Measurements from ENCODE around the gene SERPING1. TPM values are rescaled to one million over a fixed set of nuclear protein-coding genes. Genes with fewer than 3 reads are reported as not detected.

Gene SERPING1
- total RNA-seq, 1 donor from 2014 or later, result 62.5 TPM

- Histone ChIP-seq H3K9me3 (ENCODE audit: insufficient read depth, low read depth, low read length) (no peaks in the 10 kb centered on the region), H3K9ac (ENCODE audit: low read length) (no peak overlapping the region), H4K20me1 (ENCODE audit: insufficient read depth, low read length) (no peaks in the 10 kb centered on the region), H2AFZ (ENCODE audit: low read depth, low read length) (no peak overlapping the region), H3K36me3 (ENCODE audit: insufficient read depth, low read length) (no peaks in the 10 kb centered on the region), H3K27me3 (ENCODE audit: insufficient read depth, low read length) (peaks cover 7% of the 10 kb centered on the region), H3K79me2 (ENCODE audit: insufficient read depth, low read length) (no peaks in the 10 kb centered on the region), H3K4me1 (ENCODE audit: insufficient read depth, low read length) (no peaks in the 10 kb centered on the region), H3K4me3 (ENCODE audit: insufficient read depth, low read depth, low read length) (no peak overlapping the region), H3K27ac (ENCODE audit: low read depth, low read length) (no peak overlapping the region), H3K4me2 (ENCODE audit: low read length) (no peak overlapping the region)
- no peak overlapping the region for H3K27ac Mint-ChIP-seq (ENCODE audit: unreplicated experiment)
- no peak for TF ChIP-seq EZH2 (IDR thresholded peaks at IDR 0.05; ENCODE audit: insufficient read depth, low read length)
- no peak for TF ChIP-seq CTCF (IDR thresholded peaks at IDR 0.05; ENCODE audit: insufficient read depth, low read depth, low read length)
- H3K36me3 Mint-ChIP-seq (ENCODE audit: low read depth, unreplicated experiment), result peaks cover 2% of the 10 kb centered on the region
- DNase-seq (ENCODE audit: low read depth) (no peak), FAIRE-seq (no peak)
- no peak overlapping the region for H3K4me3 Mint-ChIP-seq (ENCODE audit: unreplicated experiment)
- H3K27me3 Mint-ChIP-seq (ENCODE audit: low read depth, unreplicated experiment), result no peaks in the 10 kb centered on the region
- peaks cover 15% of the 10 kb centered on the region for H3K4me1 Mint-ChIP-seq (ENCODE audit: low read depth, unreplicated experiment)
- H3K9me3 Mint-ChIP-seq (ENCODE audit: unreplicated experiment), result peaks cover 2% of the 10 kb centered on the region
These were observed 10.7 kb upstream of the SERPING1 start for GRCh38 chr11:57586711-57587245.

- H3K9me3 Mint-ChIP-seq (ENCODE audit: unreplicated experiment), result peaks cover 2% of the 10 kb centered on the region
These were observed 9.3 kb upstream of the SERPING1 start for GRCh38 chr11:57588046-57588710.

More at GRCh38 chr11:57588046-57588710, 9.3 kb upstream of the SERPING1 start:
- Mint-ChIP-seq H3K4me1 (ENCODE audit: low read depth, unreplicated experiment) (peaks cover 18% of the 10 kb centered on the region), H3K4me3 (ENCODE audit: unreplicated experiment) (no peak overlapping the region), H3K27me3 (ENCODE audit: low read depth, unreplicated experiment) (no peaks in the 10 kb centered on the region), H3K27ac (ENCODE audit: unreplicated experiment) (no peak overlapping the region), H3K36me3 (ENCODE audit: low read depth, unreplicated experiment) (peaks cover 2% of the 10 kb centered on the region)
- Histone ChIP-seq H3K27ac (ENCODE audit: low read depth, low read length) (no peak overlapping the region), H3K9me3 (ENCODE audit: insufficient read depth, low read depth, low read length) (no peaks in the 10 kb centered on the region), H2AFZ (ENCODE audit: low read depth, low read length) (no peak overlapping the region), H3K36me3 (ENCODE audit: insufficient read depth, low read length) (no peaks in the 10 kb centered on the region), H3K27me3 (ENCODE audit: insufficient read depth, low read length) (peaks cover 7% of the 10 kb centered on the region), H3K4me1 (ENCODE audit: insufficient read depth, low read length) (no peaks in the 10 kb centered on the region), H3K4me2 (ENCODE audit: low read length) (no peak overlapping the region), H3K79me2 (ENCODE audit: insufficient read depth, low read length) (no peaks in the 10 kb centered on the region), H3K4me3 (ENCODE audit: insufficient read depth, low read depth, low read length) (no peak overlapping the region), H4K20me1 (ENCODE audit: insufficient read depth, low read length) (no peaks in the 10 kb centered on the region), H3K9ac (ENCODE audit: low read length) (no peak overlapping the region)
- no peak for DNase-seq (ENCODE audit: low read depth)
- TF ChIP-seq CTCF (IDR thresholded peaks at IDR 0.05; ENCODE audit: insufficient read depth, low read depth, low read length), result no peak
- TF ChIP-seq EZH2 (IDR thresholded peaks at IDR 0.05; ENCODE audit: insufficient read depth, low read length), result no peak
- no peak for FAIRE-seq
